Suppressor macrophage (primary cell): ENCODE measurements around the gene VPS13A.
"Not testable (repeated sequence)": the region's sequence is repeated elsewhere in the genome, so short reads cannot be mapped to it uniquely, and the experiment has no call there.

ENCODE experiments used
- DNase-seq, 4 experiments: peaks; one replicate each; pipeline ENCODE4 v3.0.0-alpha.2; 2020 to 2022

The VPS13A gene

GRCh38 chr9:77305622-77306400 lies 128.5 kb downstream of the VPS13A start:
- no peak for DNase-seq

DNA sequence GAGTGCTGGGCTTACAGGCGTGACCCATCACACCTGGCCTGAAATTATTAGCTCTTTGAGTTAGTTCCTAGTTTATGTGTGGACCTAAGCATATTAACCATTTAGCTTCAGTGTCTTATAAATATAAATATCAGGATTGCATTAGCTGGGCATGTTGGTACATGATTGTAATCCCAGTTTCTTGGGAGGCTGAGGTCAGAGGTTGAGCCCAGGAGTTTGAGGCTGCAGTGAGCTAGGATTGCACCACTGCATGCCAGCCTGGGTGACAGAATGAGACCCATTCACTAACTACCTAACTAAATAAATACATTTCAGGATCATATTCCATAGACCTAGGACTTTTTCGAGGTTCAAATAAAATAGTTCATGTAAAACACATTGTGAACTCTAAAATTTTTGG lies 129.8 kb downstream of the VPS13A start:
- no peak for DNase-seq

GRCh38 chr9:77316058-77316457 lies 138.7 kb downstream of the VPS13A start:
- no peak for DNase-seq

DNA sequence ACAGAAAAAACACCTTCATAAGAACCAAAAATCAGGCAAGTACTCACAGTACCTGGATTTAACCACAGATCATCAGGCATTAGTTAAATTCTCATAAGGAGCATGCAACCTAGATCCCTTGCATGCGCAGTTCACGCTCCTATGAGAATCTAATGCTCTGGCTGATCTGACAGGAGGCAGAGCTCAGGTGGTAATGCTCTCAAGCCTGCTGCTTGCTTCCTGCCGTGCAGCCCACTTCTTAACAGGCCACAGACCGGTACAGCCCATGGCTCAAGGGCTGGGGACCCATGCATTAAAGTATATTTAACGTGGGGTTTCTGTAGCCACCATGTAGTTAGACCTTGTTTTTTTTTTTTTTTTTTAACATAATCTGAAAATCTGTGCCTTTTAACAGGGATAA lies 147.7 kb downstream of the VPS13A start:
- DNase-seq, result no peak

DNA sequence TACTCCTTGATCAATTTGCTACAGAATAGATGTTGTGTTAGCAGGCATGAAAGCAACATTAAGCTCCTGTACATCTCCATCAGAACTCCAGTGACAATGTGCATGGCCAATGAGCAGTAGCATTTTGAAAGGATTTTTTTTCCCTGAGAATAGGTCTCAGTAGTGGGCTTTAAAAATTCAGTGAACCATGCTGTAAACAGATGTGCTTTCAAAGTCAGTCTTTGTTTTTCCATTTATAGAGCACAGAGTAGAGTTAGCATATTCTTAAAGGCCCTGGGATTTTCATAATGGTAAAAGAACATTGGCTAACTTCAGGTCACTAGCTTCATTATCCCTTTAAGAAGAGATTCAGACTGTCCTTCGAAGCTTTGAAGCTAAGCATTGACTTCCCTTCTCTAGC lies 150.8 kb downstream of the VPS13A start:
- DNase-seq, result no peak

GRCh38 chr9:77370064-77370463 lies 192.7 kb downstream of the VPS13A start:
- DNase-seq, result no peak

DNA sequence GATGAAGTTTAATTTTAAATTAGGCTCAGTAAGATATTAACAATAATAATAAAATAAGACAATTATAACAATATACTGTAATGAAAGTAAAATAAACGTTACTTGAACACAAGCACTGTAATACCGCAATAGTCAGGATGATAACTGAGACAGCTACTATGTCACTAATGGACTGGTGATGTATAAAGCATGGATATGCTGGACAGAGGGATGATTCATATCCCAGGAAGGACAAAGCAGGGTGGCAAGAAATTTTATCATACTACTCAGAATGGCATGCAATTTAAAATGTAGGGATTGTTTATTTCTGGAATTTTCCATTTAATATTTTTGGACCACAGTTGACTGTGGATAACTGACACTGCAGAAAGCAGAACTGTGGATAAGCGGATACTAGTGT lies 196.9 kb downstream of the VPS13A start:
- DNase-seq, result no peak

GRCh38 chr9:77375956-77376532 lies 198.7 kb downstream of the VPS13A start:
- DNase-seq, result no peak

- no peak for DNase-seq
Measured at GRCh38 chr9:77384406-77384805, 207.1 kb downstream of the VPS13A start.

GRCh38 chr9:77386187-77386586 lies 208.9 kb downstream of the VPS13A start:
- DNase-seq, result no peak

- DNase-seq, result no peak
Measured at GRCh38 chr9:77391834-77392233, 214.5 kb downstream of the VPS13A start.

DNA sequence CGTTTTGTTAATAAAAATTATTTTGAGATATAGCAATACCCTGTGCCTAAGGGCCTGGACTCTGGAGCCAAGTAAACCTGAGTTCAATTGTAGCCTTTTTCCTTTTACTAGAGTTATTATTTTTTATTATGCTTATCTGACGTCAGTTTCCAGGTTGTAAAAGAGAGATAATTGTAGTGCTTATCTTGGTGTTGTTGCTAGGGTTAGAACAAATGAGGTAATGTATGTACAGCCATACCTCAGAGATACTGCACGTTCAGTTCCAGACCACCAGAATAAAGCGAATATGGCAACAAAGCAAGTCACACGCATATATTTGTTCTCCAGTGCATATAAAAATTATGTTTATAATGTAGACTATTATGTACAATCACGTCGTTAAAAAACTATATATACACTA lies 215.0 kb downstream of the VPS13A start:
- DNase-seq, result no peak

DNA sequence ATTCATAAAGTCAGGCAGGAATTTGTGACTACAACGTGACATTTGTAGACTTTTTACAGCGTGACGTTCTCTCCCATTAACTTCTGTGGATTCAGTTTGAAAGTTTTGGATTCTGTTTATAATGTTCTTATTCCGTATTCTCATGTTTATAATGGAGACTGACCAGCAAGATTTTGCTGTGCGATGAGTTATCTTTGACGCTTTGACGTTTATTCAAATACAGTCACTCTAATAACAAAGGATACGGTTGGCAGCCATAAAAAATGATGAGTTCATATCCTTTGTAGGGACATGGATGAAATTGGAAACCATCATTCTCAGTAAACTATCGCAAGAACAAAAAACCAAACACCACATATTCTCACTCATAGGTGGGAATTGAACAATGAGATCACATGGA lies 221.2 kb downstream of the VPS13A start:
- DNase-seq, result not testable (repeated sequence)

GRCh38 chr9:77399964-77400363 lies 222.6 kb downstream of the VPS13A start:
- DNase-seq, result no peak

- no peak for DNase-seq
Measured at GRCh38 chr9:77402286-77402685, 225.0 kb downstream of the VPS13A start.

- DNase-seq, result no peak
Measured at GRCh38 chr9:77403239-77403638, 225.9 kb downstream of the VPS13A start.

- not testable (repeated sequence) for DNase-seq
Measured at GRCh38 chr9:77408521-77408920, 231.2 kb downstream of the VPS13A start.

GRCh38 chr9:77417566-77417965 lies 240.2 kb downstream of the VPS13A start:
- peak; percentile 8 to 58 (median 29) for DNase-seq

GRCh38 chr9:77418226-77418625 lies 240.9 kb downstream of the VPS13A start:
- no peak for DNase-seq

DNA sequence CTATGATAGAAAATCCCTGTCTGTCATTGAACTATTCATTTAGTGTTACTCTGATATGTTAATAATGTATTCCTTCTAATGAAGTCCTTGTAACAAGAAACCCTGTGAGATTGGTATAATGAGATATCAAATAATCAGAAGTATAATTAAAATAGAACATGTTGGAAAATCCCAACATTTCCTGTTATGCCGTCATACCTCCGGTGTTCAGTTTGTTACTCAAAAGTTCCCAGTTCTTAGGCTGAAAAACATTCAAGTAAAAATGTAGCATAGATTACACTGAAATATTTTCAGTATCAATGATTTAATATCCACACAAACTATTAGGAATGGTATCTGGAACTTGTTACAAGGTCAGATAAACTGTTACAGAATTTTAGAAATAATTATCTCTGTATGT lies 243.3 kb downstream of the VPS13A start:
- no peak for DNase-seq

- DNase-seq, result no peak
Measured at GRCh38 chr9:77421506-77422265, 244.4 kb downstream of the VPS13A start.

DNA sequence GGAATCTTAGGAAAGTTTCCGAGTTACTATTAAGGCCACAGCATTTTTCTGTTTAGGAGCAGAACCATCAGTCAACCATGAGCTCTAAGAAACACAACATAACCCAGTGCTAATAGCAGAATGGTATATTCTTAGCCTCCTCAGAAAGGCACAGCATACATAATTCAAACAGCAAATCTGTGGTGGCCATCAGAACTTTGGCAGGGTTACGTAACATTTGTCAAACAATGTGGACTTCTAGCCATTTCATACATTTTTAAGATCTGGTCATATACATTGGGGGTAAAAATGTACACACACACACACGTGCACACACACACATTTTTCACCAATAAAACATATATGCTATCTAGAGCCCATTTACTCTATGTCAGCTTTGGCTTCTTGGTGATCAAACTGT lies 245.6 kb downstream of the VPS13A start:
- DNase-seq, result no peak

- DNase-seq, result no peak
Measured at GRCh38 chr9:77423841-77424240, 246.5 kb downstream of the VPS13A start.

- DNase-seq, result no peak
Measured at GRCh38 chr9:77424993-77425392, 247.7 kb downstream of the VPS13A start.
